ENCODE data around the gene HOXD13.
A peak's percentile ranks its signal among the peaks of the same experiment; 100 is the strongest.

Gene HOXD13

GRCh38 chr2:176079831-176080539 lies 12.5 kb upstream of the HOXD13 start:
- Histone ChIP-seq H3K36me3 (no peaks in the 10 kb centered on the region), H3K4me1 (no peaks in the 10 kb centered on the region), H3K9me3 (no peaks in the 10 kb centered on the region; the same call in 1 of the 2 replicates), H3K27me3 (peaks cover 58% of the 10 kb centered on the region), H3K4me3 (ENCODE audit: low read depth, low read length) (peak overlapping the region; percentile 65)
- peak; percentile 87 for DNase-seq
- TF ChIP-seq, protein P1, sequence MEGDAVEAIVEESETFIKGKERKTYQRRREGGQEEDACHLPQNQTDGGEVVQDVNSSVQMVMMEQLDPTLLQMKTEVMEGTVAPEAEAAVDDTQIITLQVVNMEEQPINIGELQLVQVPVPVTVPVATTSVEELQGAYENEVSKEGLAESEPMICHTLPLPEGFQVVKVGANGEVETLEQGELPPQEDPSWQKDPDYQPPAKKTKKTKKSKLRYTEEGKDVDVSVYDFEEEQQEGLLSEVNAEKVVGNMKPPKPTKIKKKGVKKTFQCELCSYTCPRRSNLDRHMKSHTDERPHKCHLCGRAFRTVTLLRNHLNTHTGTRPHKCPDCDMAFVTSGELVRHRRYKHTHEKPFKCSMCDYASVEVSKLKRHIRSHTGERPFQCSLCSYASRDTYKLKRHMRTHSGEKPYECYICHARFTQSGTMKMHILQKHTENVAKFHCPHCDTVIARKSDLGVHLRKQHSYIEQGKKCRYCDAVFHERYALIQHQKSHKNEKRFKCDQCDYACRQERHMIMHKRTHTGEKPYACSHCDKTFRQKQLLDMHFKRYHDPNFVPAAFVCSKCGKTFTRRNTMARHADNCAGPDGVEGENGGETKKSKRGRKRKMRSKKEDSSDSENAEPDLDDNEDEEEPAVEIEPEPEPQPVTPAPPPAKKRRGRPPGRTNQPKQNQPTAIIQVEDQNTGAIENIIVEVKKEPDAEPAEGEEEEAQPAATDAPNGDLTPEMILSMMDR (IDR thresholded peaks at IDR 0.05; ENCODE audit: low read depth, low read length): peak; percentile 76

- Histone ChIP-seq H3K36me3 (no peaks in the 10 kb centered on the region), H3K4me3 (ENCODE audit: low read depth, low read length) (peak overlapping the region; percentile 37), H3K9me3 (no peaks in the 10 kb centered on the region; the same call in 1 of the 2 replicates), H3K4me1 (no peaks in the 10 kb centered on the region), H3K27me3 (peaks cover 66% of the 10 kb centered on the region)
- TF ChIP-seq, protein P1 (IDR thresholded peaks at IDR 0.05; ENCODE audit: low read depth, low read length): no peak
- DNase-seq: no peak
Observed at GRCh38 chr2:176080540-176081375, 11.8 kb upstream of the HOXD13 start.

DNA sequence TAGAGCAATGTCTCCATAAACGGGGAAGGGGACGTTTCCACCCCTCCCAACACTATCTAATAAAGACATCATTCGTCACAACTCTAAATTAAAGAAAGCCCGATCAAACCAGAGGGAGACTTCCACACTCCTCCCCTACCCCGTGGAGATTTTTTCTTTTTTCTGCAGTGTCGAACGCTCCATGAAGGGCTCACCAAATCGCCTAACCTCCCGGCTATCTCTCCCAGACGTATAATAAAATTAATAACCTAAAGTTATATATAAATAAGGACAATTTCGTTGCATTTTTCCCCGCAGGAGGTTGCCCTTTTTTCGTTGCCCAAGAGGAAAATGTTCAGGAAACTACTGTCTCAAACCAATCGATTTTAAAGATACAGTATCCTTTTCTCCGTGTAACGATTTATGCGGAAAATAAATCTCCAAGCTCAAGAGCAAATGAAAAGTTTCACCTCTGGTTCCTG lies 11.1 kb upstream of the HOXD13 start:
- H3K27me3 ChIP-seq: peaks cover 73% of the 10 kb centered on the region
- no peak for DNase-seq
- H3K4me3 ChIP-seq (ENCODE audit: low read depth, low read length): no peak overlapping the region

DNA sequence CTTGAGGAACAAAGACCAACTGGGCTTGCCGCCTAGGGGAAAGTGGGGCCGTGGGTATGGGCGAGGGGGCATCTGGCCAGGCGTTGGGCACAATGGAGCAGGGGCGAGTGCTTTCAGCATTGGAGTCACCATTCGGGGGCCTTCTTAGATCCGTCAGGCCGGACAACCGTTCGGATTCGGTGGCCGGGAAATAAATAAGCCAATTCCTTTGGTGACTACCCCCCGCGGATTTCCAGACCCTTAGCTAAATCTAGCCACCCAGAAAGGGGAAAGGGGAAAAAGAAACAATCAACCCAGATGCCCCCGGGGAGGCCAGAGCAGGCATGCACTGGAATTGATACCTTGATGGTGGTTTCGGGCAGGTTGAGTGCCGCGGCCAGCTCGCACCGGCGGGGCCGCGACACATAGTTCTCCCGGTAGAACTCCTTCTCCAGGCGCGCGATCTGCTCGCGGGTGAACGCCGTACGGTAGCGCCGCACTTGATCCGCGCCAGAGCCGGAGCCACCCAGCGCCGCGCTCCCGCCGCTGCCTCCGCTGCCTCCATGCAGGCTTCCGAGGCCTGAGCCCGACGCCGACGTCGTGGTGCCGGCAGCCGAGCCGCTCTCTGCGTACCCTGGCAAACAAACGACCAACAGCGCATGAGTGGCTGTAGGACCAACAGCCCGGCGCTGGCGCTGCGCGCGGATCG lies 10.5 kb upstream of the HOXD13 start:
- no peaks in the 10 kb centered on the region for H3K36me3 ChIP-seq
- H3K4me3 ChIP-seq (ENCODE audit: low read depth, low read length): peak overlapping the region; percentile 34
- H3K4me1 ChIP-seq: no peaks in the 10 kb centered on the region
- TF ChIP-seq, protein P1 (IDR thresholded peaks at IDR 0.05; ENCODE audit: low read depth, low read length): no peak
- H3K27me3 ChIP-seq: peaks cover 78% of the 10 kb centered on the region
- H3K9me3 ChIP-seq: no peaks in the 10 kb centered on the region; the same call in 1 of the 2 replicates
- DNase-seq: peak; percentile 62

More for the DNA sequence above, 11.1 kb upstream of the HOXD13 start:
- Histone ChIP-seq H3K4me1 (no peaks in the 10 kb centered on the region), H3K9me3 (no peaks in the 10 kb centered on the region; the same call in 1 of the 2 replicates), H3K36me3 (no peaks in the 10 kb centered on the region)
- TF ChIP-seq, protein P1 (IDR thresholded peaks at IDR 0.05; ENCODE audit: low read depth, low read length): no peak

GRCh38 chr2:176082525-176082823 lies 10.0 kb upstream of the HOXD13 start:
- peaks cover 83% of the 10 kb centered on the region for H3K27me3 ChIP-seq
- TF ChIP-seq, protein P1 (IDR thresholded peaks at IDR 0.05; ENCODE audit: low read depth, low read length): no peak
- no peaks in the 10 kb centered on the region for H3K4me1 ChIP-seq
- no peak for DNase-seq
- H3K4me3 ChIP-seq (ENCODE audit: low read depth, low read length): no peak overlapping the region
- no peaks in the 10 kb centered on the region; the same call in 1 of the 2 replicates for H3K9me3 ChIP-seq
- no peaks in the 10 kb centered on the region for H3K36me3 ChIP-seq

All from BE2C (cell line).